Measurements from ENCODE around the gene RBM33. TPM values are rescaled to one million over a fixed set of nuclear protein-coding genes. Genes with fewer than 3 reads are reported as not detected.

RBM33 gene
- total and polyA plus RNA-seq, 2 of the 4 experiments (the other 2 are of a cell fraction): 7.3 to 10.8 TPM

DNA sequence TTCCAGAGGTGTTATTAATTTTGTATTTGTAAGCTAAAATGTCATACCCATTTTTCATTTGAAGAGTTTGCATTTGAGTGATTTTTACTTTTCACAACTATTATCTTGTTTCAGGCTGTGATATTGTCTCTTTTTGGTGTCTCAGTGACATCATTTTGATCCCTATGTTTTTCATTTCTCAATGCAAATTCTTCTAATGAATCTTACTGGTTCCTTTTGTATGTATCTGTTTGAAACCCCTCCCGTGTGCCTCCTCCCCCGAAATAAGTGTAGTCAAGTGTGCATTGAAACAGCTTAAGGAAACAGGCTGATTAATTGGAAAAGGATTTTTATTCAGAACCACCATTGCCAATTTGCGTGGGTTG, 90.0 kb downstream of the RBM33 start:
- CTCF ChIA-PET: no interaction called here
- Histone ChIP-seq H2BK5ac (ENCODE audit: low read depth, low read length, poor library complexity, severe bottlenecking) (no peak overlapping the region), H2BK20ac (ENCODE audit: low read depth, low read length) (no peak overlapping the region), H3K79me1 (ENCODE audit: low read depth in 1 of 2, low read length in 2 of 2) (peaks cover 28 to 37% of the 10 kb centered on the region in 2 experiments), H3K4me1 (ENCODE audit: control insufficient read depth, insufficient read depth, low read length) (no peaks in the 10 kb centered on the region), H2AK9ac (replicated peaks; ENCODE audit: low read depth, low read length, poor library complexity) (no peak overlapping the region), H3K36me3 (ENCODE audit: control insufficient read depth, insufficient read depth, low read length) (peaks cover 20% of the 10 kb centered on the region), H3K4me2 (ENCODE audit: low read depth, low read length) (no peak overlapping the region), H2BK120ac (ENCODE audit: low read depth, low read length) (no peak overlapping the region), H2AK5ac (ENCODE audit: low read depth, low read length) (no peak overlapping the region), H3K56ac (ENCODE audit: extremely low read depth, insufficient read depth, low read length) (no peak overlapping the region), H4K5ac (ENCODE audit: low read depth, low read length) (no peak overlapping the region), H3K23ac (ENCODE audit: low read depth, low read length) (no peak overlapping the region), H4K20me1 (ENCODE audit: insufficient read depth, low read length) (0 out of 2 replicates have a peak, but pooled peaks cover 18% of the 10 kb centered on the region), H3K9me3 (ENCODE audit: control insufficient read depth, insufficient read depth, low read length) (no peaks in the 10 kb centered on the region), H3K4me3 (ENCODE audit: insufficient read depth, low read depth, low read length) (no peak overlapping the region), H2AFZ (replicated peaks; ENCODE audit: low read length, poor library complexity) (no peak overlapping the region), H3K9me1 (ENCODE audit: insufficient read depth, low read length) (peaks cover 9% of the 10 kb centered on the region; the same call in 1 of the 2 replicates), H4K8ac (ENCODE audit: low read depth in 2 of 2, low read length in 2 of 2) (no peak overlapping the region), H3K18ac (ENCODE audit: low read depth, low read length) (no peak overlapping the region), H3K27me3 (ENCODE audit: control insufficient read depth, insufficient read depth, low read length) (no peaks in the 10 kb centered on the region), H3K14ac (replicated peaks; ENCODE audit: low read depth, low read length) (no peak overlapping the region), H3K27ac (ENCODE audit: insufficient read depth, low read length) (no peak overlapping the region), H3K4ac (ENCODE audit: low read depth, low read length) (no peak overlapping the region), H4K91ac (ENCODE audit: insufficient read depth, low read depth, low read length) (no peak overlapping the region), H3K9ac (ENCODE audit: low read depth, low read length) (no peak overlapping the region), H2BK15ac (ENCODE audit: low read depth, low read length) (no peak overlapping the region)
- dilution Hi-C loops (cut with HindIII; ENCODE audit: low sequenced_read_pairs, unreplicated experiment): no loop called here
- TF ChIP-seq, protein P1, sequence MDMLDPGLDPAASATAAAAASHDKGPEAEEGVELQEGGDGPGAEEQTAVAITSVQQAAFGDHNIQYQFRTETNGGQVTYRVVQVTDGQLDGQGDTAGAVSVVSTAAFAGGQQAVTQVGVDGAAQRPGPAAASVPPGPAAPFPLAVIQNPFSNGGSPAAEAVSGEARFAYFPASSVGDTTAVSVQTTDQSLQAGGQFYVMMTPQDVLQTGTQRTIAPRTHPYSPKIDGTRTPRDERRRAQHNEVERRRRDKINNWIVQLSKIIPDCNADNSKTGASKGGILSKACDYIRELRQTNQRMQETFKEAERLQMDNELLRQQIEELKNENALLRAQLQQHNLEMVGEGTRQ (IDR thresholded peaks at IDR 0.05; ENCODE audit: low read depth, low read length): no peak
- TF ChIP-seq RCOR1 (IDR thresholded peaks at IDR 0.05; ENCODE audit: insufficient replicate concordance, low read length) (no peak), BHLHE40 (IDR thresholded peaks at IDR 0.05; ENCODE audit: low read depth, low read length) (no peak), RFX5 (IDR thresholded peaks at IDR 0.05; ENCODE audit: low read depth, low read length) (no peak), CEBPB (IDR thresholded peaks at IDR 0.05; ENCODE audit: low read depth, low read length) (no peak), FOS (IDR thresholded peaks at IDR 0.05; ENCODE audit: low read depth, low read length) (no peak), SMC3 (IDR thresholded peaks at IDR 0.05; ENCODE audit: low read depth, low read length) (no peak), CHD1 (IDR thresholded peaks at IDR 0.05; ENCODE audit: low read depth, low read length) (no peak), POLR2A (IDR thresholded peaks at IDR 0.05; ENCODE audit: low read depth, low read length) (no peak)
- TF ChIP-seq, protein P2, sequence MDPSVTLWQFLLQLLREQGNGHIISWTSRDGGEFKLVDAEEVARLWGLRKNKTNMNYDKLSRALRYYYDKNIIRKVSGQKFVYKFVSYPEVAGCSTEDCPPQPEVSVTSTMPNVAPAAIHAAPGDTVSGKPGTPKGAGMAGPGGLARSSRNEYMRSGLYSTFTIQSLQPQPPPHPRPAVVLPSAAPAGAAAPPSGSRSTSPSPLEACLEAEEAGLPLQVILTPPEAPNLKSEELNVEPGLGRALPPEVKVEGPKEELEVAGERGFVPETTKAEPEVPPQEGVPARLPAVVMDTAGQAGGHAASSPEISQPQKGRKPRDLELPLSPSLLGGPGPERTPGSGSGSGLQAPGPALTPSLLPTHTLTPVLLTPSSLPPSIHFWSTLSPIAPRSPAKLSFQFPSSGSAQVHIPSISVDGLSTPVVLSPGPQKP (IDR thresholded peaks at IDR 0.05; ENCODE audit: borderline replicate concordance, low read depth, low read length): no peak
- TF ChIP-seq, protein P3, sequence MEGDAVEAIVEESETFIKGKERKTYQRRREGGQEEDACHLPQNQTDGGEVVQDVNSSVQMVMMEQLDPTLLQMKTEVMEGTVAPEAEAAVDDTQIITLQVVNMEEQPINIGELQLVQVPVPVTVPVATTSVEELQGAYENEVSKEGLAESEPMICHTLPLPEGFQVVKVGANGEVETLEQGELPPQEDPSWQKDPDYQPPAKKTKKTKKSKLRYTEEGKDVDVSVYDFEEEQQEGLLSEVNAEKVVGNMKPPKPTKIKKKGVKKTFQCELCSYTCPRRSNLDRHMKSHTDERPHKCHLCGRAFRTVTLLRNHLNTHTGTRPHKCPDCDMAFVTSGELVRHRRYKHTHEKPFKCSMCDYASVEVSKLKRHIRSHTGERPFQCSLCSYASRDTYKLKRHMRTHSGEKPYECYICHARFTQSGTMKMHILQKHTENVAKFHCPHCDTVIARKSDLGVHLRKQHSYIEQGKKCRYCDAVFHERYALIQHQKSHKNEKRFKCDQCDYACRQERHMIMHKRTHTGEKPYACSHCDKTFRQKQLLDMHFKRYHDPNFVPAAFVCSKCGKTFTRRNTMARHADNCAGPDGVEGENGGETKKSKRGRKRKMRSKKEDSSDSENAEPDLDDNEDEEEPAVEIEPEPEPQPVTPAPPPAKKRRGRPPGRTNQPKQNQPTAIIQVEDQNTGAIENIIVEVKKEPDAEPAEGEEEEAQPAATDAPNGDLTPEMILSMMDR (conservative IDR thresholded peaks at IDR 0.05; ENCODE audit: low read depth, low read length): no peak
- DNase-seq: no peak
- whole genome bisulfite sequencing, 2 experiments (ENCODE audit: extremely low coverage in 2 of 2, insufficient read length in 1 of 2): no CpG with 5 or more reads among the region's 3 CpGs
- BruUV-seq (replicated peaks): no TSS peak
- no peak for ATAC-seq (ENCODE audit: low read depth)
- in situ Hi-C loops (cut with MboI; ENCODE audit: low sequenced_read_pairs): no loop called here
- POLR2A ChIA-PET (ENCODE audit: unreplicated experiment): no interaction called here
- intact Hi-C loops (cut with micrococcal nuclease): no loop called here
